ENCODE measurements around the gene MAML3.

GRCh38 chr4:139686130-139686529 lies 467.9 kb downstream of the MAML3 start:
- TF ChIP-seq CTCF (IDR thresholded peaks at IDR 0.05; ENCODE audit: low read depth, low read length, poor library complexity, severe bottlenecking) (no peak), EZH2phosphoT487 (IDR thresholded peaks at IDR 0.05; ENCODE audit: borderline replicate concordance, low read length) (no peak)

Measured in DOHH2 (cell line).